Measurements from ENCODE around the gene ZNF444.

ZNF444 gene

GRCh38 chr19:56140583-56141416, at the start of gene ZNF444:
TSS of gene ZNF444 (plus strand) at chr19:56141287. CDS start at chr19:56146912, 5,625 bp downstream.
- no peaks in the 10 kb centered on the region for H3F3A ChIP-seq (ENCODE audit: insufficient read depth)
- TF ChIP-seq EZH2phosphoT487 (conservative IDR thresholded peaks at IDR 0.05; ENCODE audit: low read length): no peak
- TF ChIP-seq CTCF (IDR thresholded peaks at IDR 0.05; ENCODE audit: insufficient read depth, low read length, poor library complexity, severe bottlenecking): no peak
- peak within 1 kb of the TSS; percentile 79 for H3K4me2 ChIP-seq (ENCODE audit: low read depth, low read length, poor library complexity, severe bottlenecking)
- peak within 1 kb of the TSS; percentile 37 for H3K27ac ChIP-seq (ENCODE audit: low read depth, low read length)
- no peaks in the 10 kb centered on the region for H3K36me3 ChIP-seq (ENCODE audit: low read length)
- H3K9me2 ChIP-seq (replicated peaks; ENCODE audit: insufficient read depth, low read length): no peaks in the 10 kb centered on the region
- H3K27me3 ChIP-seq (ENCODE audit: low read length): no peaks in the 10 kb centered on the region
- peak within 1 kb of the TSS; percentile 94 for H2AFZ ChIP-seq (ENCODE audit: low read depth, low read length, severe bottlenecking)
- peak within 1 kb of the TSS; percentile 74 for H3K9ac ChIP-seq (ENCODE audit: low read length)
- no peaks in the 10 kb centered on the region for H3K9me3 ChIP-seq (ENCODE audit: insufficient read depth, low read length)
- H3K4me3 ChIP-seq (ENCODE audit: insufficient read depth, low read length, poor library complexity, severe bottlenecking): peak within 1 kb of the TSS; percentile 83
- peaks cover 34% of the 10 kb centered on the region for H3K79me2 ChIP-seq (ENCODE audit: insufficient read depth, low read length)
- no peaks in the 10 kb centered on the region for H4K20me1 ChIP-seq (ENCODE audit: low read depth, low read length)

- TF ChIP-seq CTCF (IDR thresholded peaks at IDR 0.05; ENCODE audit: insufficient read depth, low read length, poor library complexity, severe bottlenecking) (no peak), EZH2phosphoT487 (conservative IDR thresholded peaks at IDR 0.05; ENCODE audit: low read length) (no peak)
- no peaks in the 10 kb centered on the region for H4K20me1 ChIP-seq (ENCODE audit: low read depth, low read length)
- H2AFZ ChIP-seq (ENCODE audit: low read depth, low read length, severe bottlenecking): no peak overlapping the region
- H3K79me2 ChIP-seq (ENCODE audit: insufficient read depth, low read length): peaks cover 11% of the 10 kb centered on the region
- no peaks in the 10 kb centered on the region for H3K27me3 ChIP-seq (ENCODE audit: low read length)
- H3F3A ChIP-seq (ENCODE audit: insufficient read depth): no peaks in the 10 kb centered on the region
- H3K27ac ChIP-seq (ENCODE audit: low read depth, low read length): no peak overlapping the region
- H3K9ac ChIP-seq (ENCODE audit: low read length): no peak overlapping the region
- H3K4me3 ChIP-seq (ENCODE audit: insufficient read depth, low read length, poor library complexity, severe bottlenecking): no peak overlapping the region
- no peaks in the 10 kb centered on the region for H3K9me3 ChIP-seq (ENCODE audit: insufficient read depth, low read length)
- no peaks in the 10 kb centered on the region for H3K36me3 ChIP-seq (ENCODE audit: low read length)
- H3K4me2 ChIP-seq (ENCODE audit: low read depth, low read length, poor library complexity, severe bottlenecking): no peak overlapping the region
- H3K9me2 ChIP-seq (replicated peaks; ENCODE audit: insufficient read depth, low read length): no peaks in the 10 kb centered on the region
Observed at GRCh38 chr19:56091751-56092546, 49.1 kb upstream of the ZNF444 start.

GRCh38 chr19:56092685-56093631, 48.1 kb upstream of the ZNF444 start:
- no peaks in the 10 kb centered on the region for H3K9me2 ChIP-seq (replicated peaks; ENCODE audit: insufficient read depth, low read length)
- peaks cover 11% of the 10 kb centered on the region for H3K79me2 ChIP-seq (ENCODE audit: insufficient read depth, low read length)
- H3K4me3 ChIP-seq (ENCODE audit: insufficient read depth, low read length, poor library complexity, severe bottlenecking): no peak overlapping the region
- TF ChIP-seq EZH2phosphoT487 (conservative IDR thresholded peaks at IDR 0.05; ENCODE audit: low read length) (no peak), CTCF (IDR thresholded peaks at IDR 0.05; ENCODE audit: insufficient read depth, low read length, poor library complexity, severe bottlenecking) (no peak)
- H3K27me3 ChIP-seq (ENCODE audit: low read length): no peaks in the 10 kb centered on the region
- no peak overlapping the region for H2AFZ ChIP-seq (ENCODE audit: low read depth, low read length, severe bottlenecking)
- H4K20me1 ChIP-seq (ENCODE audit: low read depth, low read length): no peaks in the 10 kb centered on the region; the same call in 1 of the 2 replicates
- H3K9ac ChIP-seq (ENCODE audit: low read length): no peak overlapping the region
- no peaks in the 10 kb centered on the region for H3K36me3 ChIP-seq (ENCODE audit: low read length)
- H3K4me2 ChIP-seq (ENCODE audit: low read depth, low read length, poor library complexity, severe bottlenecking): no peak overlapping the region
- no peaks in the 10 kb centered on the region for H3K9me3 ChIP-seq (ENCODE audit: insufficient read depth, low read length)
- no peaks in the 10 kb centered on the region for H3F3A ChIP-seq (ENCODE audit: insufficient read depth)
- H3K27ac ChIP-seq (ENCODE audit: low read depth, low read length): no peak overlapping the region

Data from SU-DHL-6 (cell line).